Psoas muscle (tissue), 8 donors: ENCODE results near the gene ENDOV. TPM values are rescaled to one million over a fixed set of nuclear protein-coding genes. Genes with fewer than 3 reads are reported as not detected.
"Not testable (repeated sequence)": the region's sequence is repeated elsewhere in the genome, so short reads cannot be mapped to it uniquely, and the experiment has no call there.

Experiments used
- ATAC-seq, 4 donors: fragments of 200-7000 bp; cut with Tn5 transposase; one replicate each; pipeline ENCODE4 v1.9.1; 2020; ENCODE audit warnings: moderate library complexity in 3 of 4, mild to moderate bottlenecking in 2 of 4
- DNase-seq, 2 donors: peaks; one replicate each; pipeline ENCODE4 v3.0.0-alpha.2; 2020
- H3K27ac ChIP-seq: fragments of 200-600 bp; one replicate; pipeline ENCODE4 v1.8.0; 2022
- H3K27me3 ChIP-seq, 3 donors: fragments of 200-600 bp in 1 of 3; one replicate each; pipeline versions ENCODE4 v1.6.1 to v1.8.0; 2013 to 2022; ENCODE audit warnings: low read length in 2 of 3, mild to moderate bottlenecking in 2 of 3, moderate library complexity in 1 of 3; ENCODE audit not compliant: insufficient read depth in 3 of 3
- H3K36me3 ChIP-seq, 2 donors: fragments of 200-600 bp in 1 of 2; one replicate each; pipeline versions ENCODE4 v1.6.1 to v1.8.0; 2013 to 2022; ENCODE audit warnings: low read depth in 1 of 2, mild to moderate bottlenecking in 1 of 2, moderate library complexity in 1 of 2; ENCODE audit not compliant: insufficient read depth in 1 of 2
- H3K4me1 ChIP-seq: fragments of 200-600 bp; one replicate; pipeline ENCODE4 v1.8.0; 2022
- H3K4me3 ChIP-seq: fragments of 200-600 bp; one replicate; pipeline ENCODE4 v1.8.0; 2022; ENCODE audit warnings: mild to moderate bottlenecking
- H3K9me3 ChIP-seq: fragments of 200-600 bp; one replicate; pipeline ENCODE4 v1.8.0; 2022
- CTCF ChIP-seq: fragments of 200-600 bp; IDR thresholded peaks from one replicate; pipeline ENCODE4 v1.8.0; 2022; ENCODE audit warnings: antibody characterized with exemption
- WGBS, 3 donors: extraction: QIAGEN DNeasy Blood & Tissue Kit; methylation state at CpG; one replicate each; pipeline versions ENCODE4 v1.1.6 to v1.1.7; 2013; 5-methylcytosine and 5-hydroxymethylcytosine counted together
- intact Hi-C, 2 donors: fragments of 100-400 bp; cut with DNase I; formaldehyde crosslinking; loops; one replicate each; pipeline versions ENCODE4 v1.11.0 to v1.14.2; 2022
- polyA plus RNA-seq, 3 donors: library from polyadenylated mRNA; stranded (reverse); fragments of 200-250 nt; gene quantifications; one replicate each; pipeline ENCODE4 v1.2.3, GENCODE V29; 2013
- total RNA-seq, 4 donors: library from RNA; stranded (reverse); fragmentation: NEBNext Ultra II Directional in 2 of 4; extraction: Animal tissue kit (Norgen Biotek cat#: 25700) in 2 of 4; gene quantifications; one replicate each; pipeline versions ENCODE4 v1.2.1 to v1.2.4, GENCODE V29; 2021 to 2023
- donor health status: healthy with polysubstance abuse.
- donor health status: DM: no; HTN: no; CAD: no; lungs with moderate emphysema.
- donor health status: Bipolar disorder and iron deficiency.
- donor health status: healthy.
- donor health status: DM: yes; HTN: yes; CAD: no.
- donor health status: DM: no; HTN: no; CAD: no.
- donor health status: DM: no; HTN: no; CAD: no.
- donor health status: DM: yes; HTN: yes; CAD: no.

ENDOV gene
- total and polyA plus RNA-seq, 7 donors: 12.0 to 24.3 (median 17.9) TPM

- ATAC-seq (peak in 1 of 4 donors; percentile 26), DNase-seq (no peak)
- Histone ChIP-seq H3K4me1 (no peaks in the 10 kb centered on the region), H3K27me3 (no peaks in the 10 kb centered on the region), H3K4me3 (no peak overlapping the region), H3K9me3 (no peaks in the 10 kb centered on the region), H3K27ac (no peak overlapping the region), H3K36me3 (peaks cover 3 to 58% of the 10 kb centered on the region in 2 donors)
- 82 to 85% (median 84%) methylated on average over 15 of the region's 15 CpGs for WGBS, 3 donors
- intact Hi-C loops: no loop called here
- TF ChIP-seq CTCF: no peak
Measured at GRCh38 chr17:80395402-80396151, 19.4 kb upstream of the ENDOV start.

GRCh38 chr17:80396157-80397033, 18.6 kb upstream of the ENDOV start:
- ATAC-seq (no peak), DNase-seq (no peak)
- Histone ChIP-seq H3K4me1 (no peaks in the 10 kb centered on the region), H3K27ac (no peak overlapping the region), H3K36me3 (peaks cover 0 to 49% of the 10 kb centered on the region in 2 donors), H3K9me3 (no peaks in the 10 kb centered on the region), H3K27me3 (no peaks in the 10 kb centered on the region), H3K4me3 (no peak overlapping the region)
- intact Hi-C loops: no loop called here
- 73 to 82% (median 77%) methylated on average over 9 of the region's 9 CpGs for WGBS, 3 donors
- TF ChIP-seq CTCF: no peak

- Histone ChIP-seq H3K27ac (no peak overlapping the region), H3K9me3 (no peaks in the 10 kb centered on the region), H3K4me3 (no peak overlapping the region), H3K36me3 (peaks cover 0 to 43% of the 10 kb centered on the region in 2 donors), H3K27me3 (no peaks in the 10 kb centered on the region), H3K4me1 (no peaks in the 10 kb centered on the region)
- intact Hi-C loops: no loop called here
- ATAC-seq (no peak), DNase-seq (no peak)
- 82 to 96% (median 87%) methylated on average over 6 of the region's 6 CpGs for WGBS, 3 donors
- no peak for TF ChIP-seq CTCF
Measured at GRCh38 chr17:80397034-80397387, 18.0 kb upstream of the ENDOV start.

GRCh38 chr17:80397686-80398085, 17.3 kb upstream of the ENDOV start:
- Histone ChIP-seq H3K27ac (no peak overlapping the region), H3K4me1 (no peaks in the 10 kb centered on the region), H3K4me3 (no peak overlapping the region), H3K27me3 (no peaks in the 10 kb centered on the region), H3K36me3 (peaks cover 0 to 37% of the 10 kb centered on the region in 2 donors), H3K9me3 (no peaks in the 10 kb centered on the region)
- ATAC-seq (no peak), DNase-seq (no peak)
- 68 to 73% (median 72%) methylated on average over 10 of the region's 10 CpGs for WGBS, 3 donors
- TF ChIP-seq CTCF: no peak
- intact Hi-C loops: no loop called here

- DNase-seq, intact Hi-C loops, H3K27ac ChIP-seq, H3K4me3 ChIP-seq, H3K36me3 ChIP-seq, H3K9me3 ChIP-seq, H3K4me1 ChIP-seq, H3K27me3 ChIP-seq, ATAC-seq: not testable (repeated sequence)
- 79 to 81% (median 79%) methylated on average over 9 of the region's 9 CpGs for WGBS, 3 donors
Measured at GRCh38 chr17:80401086-80401485, 13.9 kb upstream of the ENDOV start.

GRCh38 chr17:80402102-80402501, 12.9 kb upstream of the ENDOV start:
- ATAC-seq, H3K9me3 ChIP-seq, H3K4me1 ChIP-seq, intact Hi-C loops, DNase-seq, H3K4me3 ChIP-seq, H3K27ac ChIP-seq, H3K27me3 ChIP-seq, H3K36me3 ChIP-seq: not testable (repeated sequence)
- 87 to 91% (median 88%) methylated on average over 13 of the region's 13 CpGs for WGBS, 3 donors
